T47D (cell line): ENCODE data around the gene FIGN.

Source experiments
- DNase-seq, 2 experiments: peaks; one replicate each; pipeline versions ENCODE4 v3.0.0 to v3.0.0-alpha.2; 2011 to 2012; ENCODE audit warnings: low read depth in 1 of 2, low spot score in 1 of 2
- JUND ChIP-seq: IDR thresholded peaks from 2 replicates; pipeline ENCODE4 v1.6.1; 2012; ENCODE audit warnings: low read depth
- in situ Hi-C: cut with HindIII; loops from 2 replicates; pipeline ENCODE4 v1.10.0; 2016; ENCODE audit warnings: low sequenced_read_pairs, low pct_unique_long_range_greater_than_20kb

The FIGN gene

GRCh38 chr2:163664610-163665009 lies 71.2 kb downstream of the FIGN start:
- DNase-seq = no peak
- in situ Hi-C loops = no loop called here
- no peak for TF ChIP-seq JUND

DNA sequence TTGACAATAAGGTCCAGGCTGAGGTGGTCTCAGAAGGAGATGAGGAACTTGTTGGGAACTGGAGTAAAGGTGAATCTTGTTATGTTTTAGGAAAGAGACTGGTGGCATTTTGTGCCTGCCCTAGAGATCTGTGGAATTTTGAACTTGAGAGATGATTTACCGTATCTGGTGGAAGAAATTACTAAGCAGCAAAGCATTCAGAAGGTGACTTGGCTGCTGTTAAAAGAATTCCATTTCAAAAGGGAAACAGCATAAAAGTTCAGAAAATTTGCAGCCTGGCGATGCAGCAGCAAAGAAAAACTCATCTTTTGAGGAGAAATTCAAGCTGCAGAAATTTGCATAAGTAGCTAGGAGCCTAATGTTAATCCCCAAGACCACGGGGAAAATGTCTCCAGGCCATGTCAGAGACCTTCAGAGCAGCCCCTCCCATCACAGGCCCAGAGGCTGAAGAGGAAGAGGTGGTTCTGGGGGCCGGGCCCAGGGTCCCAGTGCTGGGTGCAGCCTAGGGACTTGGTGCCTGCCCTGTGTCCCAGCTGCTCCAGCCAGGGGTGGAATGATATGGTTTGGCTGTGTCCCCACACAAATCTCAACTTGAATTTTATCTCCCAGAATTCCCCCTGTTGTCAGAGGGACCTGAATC lies 73.5 kb downstream of the FIGN start:
- DNase-seq = no peak
- no peak for TF ChIP-seq JUND
- in situ Hi-C loops = no loop called here

DNA sequence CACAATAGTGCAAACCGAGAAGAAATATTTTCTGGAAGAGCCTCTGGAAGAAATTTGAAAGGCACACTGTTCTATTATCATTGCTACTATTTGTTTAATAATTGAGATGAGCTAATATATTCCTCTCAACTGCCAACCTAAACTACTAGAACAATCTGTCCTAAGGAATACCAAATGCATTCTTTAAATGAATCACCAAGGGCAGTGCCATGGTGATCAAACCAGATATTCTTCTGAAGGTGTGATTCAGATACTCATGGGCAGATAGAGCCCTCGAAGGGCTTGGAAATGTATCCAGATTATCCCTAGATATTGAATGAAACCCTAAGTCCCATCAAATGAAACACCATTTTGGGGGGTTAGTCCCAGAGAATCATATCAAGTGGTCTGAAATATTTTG lies 76.6 kb downstream of the FIGN start:
- no peak for TF ChIP-seq JUND
- in situ Hi-C loops = no loop called here
- no peak for DNase-seq

GRCh38 chr2:163658556-163658955 lies 77.3 kb downstream of the FIGN start:
- no peak for DNase-seq
- in situ Hi-C loops = no loop called here
- TF ChIP-seq JUND = no peak

- TF ChIP-seq JUND = no peak
- in situ Hi-C loops = no loop called here
- DNase-seq = no peak
Observed at GRCh38 chr2:163657281-163657656, 78.5 kb downstream of the FIGN start.

DNA sequence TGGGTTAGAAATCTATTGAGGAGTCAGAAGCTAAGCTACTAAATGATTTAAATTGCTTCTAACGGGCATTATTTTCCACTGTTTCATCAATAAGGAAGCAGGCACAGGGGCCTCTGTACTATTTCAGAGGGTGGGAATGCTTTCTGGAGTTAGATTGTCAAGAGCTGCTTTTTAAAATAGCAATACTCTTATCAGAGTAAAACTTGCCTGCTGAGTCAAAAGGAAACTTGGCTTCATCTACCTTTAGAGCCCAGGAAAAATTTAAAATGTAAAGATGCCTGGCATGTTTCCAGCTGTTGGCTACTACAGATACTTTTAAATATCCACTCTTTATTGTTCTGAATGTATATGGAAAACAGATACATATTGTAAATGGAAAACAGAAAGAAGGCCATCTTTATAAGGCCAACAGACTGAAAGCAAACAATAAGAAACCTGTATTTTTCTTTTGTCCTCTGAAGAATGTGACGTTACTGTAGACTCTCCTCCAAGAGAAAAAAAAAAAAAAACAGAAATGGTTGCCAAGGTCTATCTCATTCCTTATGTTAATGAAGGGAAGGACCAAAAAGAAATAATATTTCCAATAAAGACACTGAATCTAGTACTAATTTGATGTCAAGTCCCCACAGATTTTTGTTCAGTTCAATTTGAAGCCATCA lies 79.1 kb downstream of the FIGN start:
- no peak for TF ChIP-seq JUND
- in situ Hi-C loops = no loop called here

GRCh38 chr2:163655667-163656066 lies 80.1 kb downstream of the FIGN start:
- no peak for DNase-seq
- in situ Hi-C loops = no loop called here
- TF ChIP-seq JUND = no peak

More for the DNA sequence above, 79.1 kb downstream of the FIGN start:
- no peak for DNase-seq

DNA sequence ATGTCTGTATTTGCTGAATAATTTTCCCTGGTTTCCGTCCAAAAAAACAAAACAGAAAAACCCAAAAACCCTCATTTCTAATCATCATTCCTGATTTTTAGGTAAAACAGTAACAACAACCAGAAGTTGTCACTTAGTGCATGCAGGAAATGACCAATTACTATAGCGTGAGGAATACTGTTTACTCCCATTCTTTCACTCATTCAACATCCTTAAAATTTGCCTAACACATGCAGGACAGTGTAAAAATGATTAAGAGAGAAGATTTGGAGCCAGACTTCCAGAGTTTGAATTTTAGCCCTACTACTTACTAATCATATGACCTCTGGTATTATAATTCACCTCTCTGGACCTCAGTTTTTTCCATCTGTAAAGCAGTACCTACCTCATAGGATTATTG lies 83.1 kb downstream of the FIGN start:
- in situ Hi-C loops = no loop called here
- no peak for TF ChIP-seq JUND
- DNase-seq = no peak

GRCh38 chr2:163649080-163649479 lies 86.7 kb downstream of the FIGN start:
- no peak for DNase-seq
- no peak for TF ChIP-seq JUND
- in situ Hi-C loops = no loop called here

DNA sequence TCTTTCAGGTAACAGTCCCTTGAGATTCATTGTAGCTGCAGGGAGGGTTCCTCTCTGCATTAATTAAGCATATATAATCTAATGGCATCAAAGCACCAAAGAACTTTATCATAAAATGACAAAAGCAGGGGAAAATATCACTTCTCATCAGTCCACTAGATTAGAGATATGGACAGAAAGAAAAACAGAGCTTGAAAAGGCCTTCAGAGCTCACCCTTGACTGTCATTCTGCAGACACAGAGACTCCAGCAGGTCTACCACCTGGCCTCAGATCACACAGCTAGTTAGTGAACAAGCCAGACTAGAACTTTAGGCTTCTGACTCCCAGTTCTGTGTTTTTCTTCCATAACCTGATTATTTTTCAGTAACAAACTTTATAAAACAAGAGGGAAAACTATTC lies 88.5 kb downstream of the FIGN start:
- DNase-seq = no peak
- in situ Hi-C loops = no loop called here
- no peak for TF ChIP-seq JUND

GRCh38 chr2:163646687-163647086 lies 89.1 kb downstream of the FIGN start:
- in situ Hi-C loops = no loop called here
- TF ChIP-seq JUND = no peak
- no peak for DNase-seq

DNA sequence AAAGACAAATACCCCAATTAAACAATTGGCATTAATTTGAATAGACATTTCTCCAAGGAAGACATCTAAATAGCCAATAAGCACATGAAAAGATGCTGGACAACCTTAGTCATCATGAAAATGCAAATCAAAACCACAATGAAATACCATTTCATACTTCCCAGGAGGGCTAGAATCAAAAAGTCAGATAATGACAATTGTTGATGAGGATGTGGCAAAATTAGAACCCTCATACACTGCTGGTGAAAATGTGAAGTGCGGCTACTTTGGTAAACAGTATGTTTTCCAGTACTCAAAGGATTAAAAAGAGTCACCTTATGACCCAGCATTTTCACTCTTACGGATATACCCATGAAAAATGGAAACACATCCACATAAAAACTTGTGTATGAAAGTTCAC lies 91.6 kb downstream of the FIGN start:
- DNase-seq = no peak
- TF ChIP-seq JUND = no peak
- in situ Hi-C loops = no loop called here

DNA sequence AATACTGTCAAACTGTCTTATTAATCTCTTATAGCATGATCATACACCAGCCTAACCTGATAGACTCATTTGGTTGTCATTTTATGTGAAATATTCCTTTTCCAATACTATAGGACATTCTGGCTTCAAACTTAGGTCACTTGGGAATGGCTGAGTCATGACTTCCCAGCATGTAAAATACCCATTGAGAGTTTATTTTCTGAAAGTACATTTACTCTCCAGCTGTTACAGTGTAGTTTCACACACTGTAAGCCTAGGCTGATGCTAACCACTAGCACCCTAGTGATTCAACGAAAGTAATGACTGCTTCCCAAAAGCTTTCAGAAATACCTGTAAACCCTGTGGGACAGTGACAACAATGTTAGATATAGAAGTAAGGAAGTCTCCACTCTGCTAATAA lies 93.8 kb downstream of the FIGN start:
- TF ChIP-seq JUND = no peak
- in situ Hi-C loops = no loop called here
- no peak for DNase-seq
